Heart left ventricle (tissue), 13 donors: ENCODE measurements around the gene SV2A.

Experiments used
- POLR2A ChIP-seq, 2 donors: fragments of 450-650 bp; IDR thresholded peaks; one replicate each; pipeline ENCODE4 v1.6.1; 2017; ENCODE audit warnings: antibody characterized with exemption in 2 of 2, mild to moderate bottlenecking in 2 of 2, moderate library complexity in 2 of 2
- TF ChIP-seq, protein P1 (sequence below), 12 donors: fragments of 200-600 bp; sonication (generic) in 4 of 12; IDR thresholded peaks; one replicate each; pipeline versions ENCODE4 v1.5.0 to v1.8.0; 2018 to 2022; ENCODE audit warnings: antibody characterized with exemption in 12 of 12, mild to moderate bottlenecking in 5 of 12
- donor health status: ischemic (EF 13 %, LVEDD 7.1; RV severe dilation, severe dysfunction).
- donor health status: DM: no; HTN: yes; CAD: no.
- donor health status: DM: no; HTN: no; CAD: no.
- donor health status: ischemic (EF 25% LVEDD 6.9; RV normal size, moderate dysfunction).
- donor health status: ischemic (EF 25% LVEDD 5.7; RV mildly dilated, moderate dysfunction).
- donor health status: ischemic (EF 35%, LVEDD 5.7; RV mildly dilated, moderate dysfunction).
- donor health status: nonischemic (EF 11% LVEDD 7.7; RV severe dilation, severe dysfunction).
- donor health status: DM: yes; HTN: yes; CAD: no.
- donor health status: PGD.
- donor health status: ischemic (EF 29% LVEDD 5.4; RV normal size, mild dysfunction).
- donor health status: nonischemic (EF 23%, LVEDD 6.1; RV moderate dilation, normal function).

DNA sequence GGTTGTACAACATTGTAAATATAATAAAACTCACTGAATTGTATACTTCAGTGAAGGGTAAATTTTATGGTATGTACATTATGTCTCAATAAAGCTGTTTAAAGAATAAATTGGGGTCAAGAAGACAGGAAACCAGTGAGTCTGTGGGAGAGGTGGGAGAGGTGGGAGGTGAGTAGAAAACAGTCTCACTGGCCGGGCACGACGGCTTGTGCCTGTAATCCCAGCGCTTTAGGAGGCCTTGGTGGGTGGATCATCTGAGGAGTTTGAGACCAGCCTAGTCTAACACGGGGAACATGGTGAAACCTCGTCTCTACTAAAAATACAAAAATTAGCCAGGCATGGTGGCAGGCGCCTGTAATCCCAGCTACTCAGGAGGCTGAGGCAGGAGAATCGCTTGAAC, 14.8 kb upstream of the SV2A start:
- TF ChIP-seq, protein P1, sequence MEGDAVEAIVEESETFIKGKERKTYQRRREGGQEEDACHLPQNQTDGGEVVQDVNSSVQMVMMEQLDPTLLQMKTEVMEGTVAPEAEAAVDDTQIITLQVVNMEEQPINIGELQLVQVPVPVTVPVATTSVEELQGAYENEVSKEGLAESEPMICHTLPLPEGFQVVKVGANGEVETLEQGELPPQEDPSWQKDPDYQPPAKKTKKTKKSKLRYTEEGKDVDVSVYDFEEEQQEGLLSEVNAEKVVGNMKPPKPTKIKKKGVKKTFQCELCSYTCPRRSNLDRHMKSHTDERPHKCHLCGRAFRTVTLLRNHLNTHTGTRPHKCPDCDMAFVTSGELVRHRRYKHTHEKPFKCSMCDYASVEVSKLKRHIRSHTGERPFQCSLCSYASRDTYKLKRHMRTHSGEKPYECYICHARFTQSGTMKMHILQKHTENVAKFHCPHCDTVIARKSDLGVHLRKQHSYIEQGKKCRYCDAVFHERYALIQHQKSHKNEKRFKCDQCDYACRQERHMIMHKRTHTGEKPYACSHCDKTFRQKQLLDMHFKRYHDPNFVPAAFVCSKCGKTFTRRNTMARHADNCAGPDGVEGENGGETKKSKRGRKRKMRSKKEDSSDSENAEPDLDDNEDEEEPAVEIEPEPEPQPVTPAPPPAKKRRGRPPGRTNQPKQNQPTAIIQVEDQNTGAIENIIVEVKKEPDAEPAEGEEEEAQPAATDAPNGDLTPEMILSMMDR (IDR thresholded peaks at IDR 0.05) = no peak
- no peak for TF ChIP-seq POLR2A (IDR thresholded peaks at IDR 0.05)
